Pancreas (tissue), 10 donors: ENCODE measurements around the gene AOPEP. TPM values are rescaled to one million over a fixed set of nuclear protein-coding genes. Genes with fewer than 3 reads are reported as not detected.

Experiments used
- ATAC-seq, 4 donors: fragments of 200-7000 bp; cut with Tn5 transposase; one replicate each; pipeline versions ENCODE4 v1.8.0 to v1.9.1; 2020; ENCODE audit warnings: mild to moderate bottlenecking in 4 of 4, moderate library complexity in 4 of 4
- DNase-seq, 6 donors: peaks; one replicate each; pipeline ENCODE4 v3.0.0-alpha.2; 2020
- FAIRE-seq: peaks from 2 replicates; lab custom pipeline; 2012; peaks lifted over from hg19 to GRCh38; lab: Jason Lieb, UNC
- H3K27ac ChIP-seq, 4 donors: fragments of 200-600 bp; sonication (generic); 1 replicate in 3 of 4; 2 replicates in 1 of 4; pipeline versions ENCODE4 v1.5.0 to v1.8.0; 2020
- H3K27me3 ChIP-seq, 4 donors: fragments of 200-600 bp; one replicate each; pipeline ENCODE4 v1.8.0; 2021
- H3K36me3 ChIP-seq, 3 donors: fragments of 200-600 bp; sonication (generic) in 1 of 3; one replicate each; pipeline versions ENCODE4 v1.5.0 to v1.8.0; 2020 to 2021
- H3K4me1 ChIP-seq, 3 donors: fragments of 200-600 bp; one replicate each; pipeline ENCODE4 v1.8.0; 2021
- H3K4me3 ChIP-seq, 4 donors: fragments of 200-600 bp; sonication (generic) in 2 of 4; one replicate each; pipeline versions ENCODE4 v1.5.0 to v1.8.0; 2020 to 2021
- H3K9me3 ChIP-seq, 4 donors: fragments of 200-600 bp; one replicate each; pipeline ENCODE4 v1.8.0; 2021
- CTCF ChIP-seq, 4 donors: fragments of 200-600 bp; sonication (generic) in 3 of 4; IDR thresholded peaks; one replicate each; pipeline versions ENCODE4 v1.5.0 to v1.8.0; 2021; ENCODE audit warnings: antibody characterized with exemption in 4 of 4
- WGBS, 2 donors: extraction: QIAGEN DNeasy Blood & Tissue Kit; methylation state at CpG; one replicate each; pipeline ENCODE4 v1.1.7; 2013; 5-methylcytosine and 5-hydroxymethylcytosine counted together
- intact Hi-C, 3 donors: fragments of 100-400 bp; cut with DNase I; formaldehyde crosslinking; loops; one replicate each; pipeline versions ENCODE4 v1.11.1 to v1.14.2; 2022
- polyA plus RNA-seq, 2 donors: library from polyadenylated mRNA; stranded (reverse); fragments of 200-250 nt; gene quantifications; one replicate each; pipeline ENCODE4 v1.2.3, GENCODE V29; 2013
- total RNA-seq, 6 donors: library from RNA; stranded (reverse); fragmentation: NEBNext Ultra II Directional in 4 of 6; extraction: Animal tissue kit (Norgen Biotek cat#: 25700) in 4 of 6; gene quantifications; one replicate each; pipeline versions ENCODE4 v1.2.1 to v1.2.4, GENCODE V29; 2021 to 2023
- donor health status: healthy with polysubstance abuse.
- donor health status: DM: no; HTN: no; CAD: no; lungs with moderate emphysema.
- donor health status: DM: no; HTN: no; CAD: no.
- donor health status: control.
- donor health status: control.
- donor health status: Bipolar disorder and iron deficiency.
- donor health status: DM: yes; HTN: yes; CAD: no.
- donor health status: DM: no; HTN: no; CAD: no.
- donor health status: DM: no; HTN: no; CAD: no.
- donor health status: DM: yes; HTN: yes; CAD: no.

Gene AOPEP
- total and polyA plus RNA-seq, 8 donors, result 50.5 to 140 (median 76.7) TPM

- ATAC-seq (no peak), FAIRE-seq (no peak), DNase-seq (no peak)
- WGBS, 2 donors, result 46 to 47% methylated on average over 4 of the region's 4 CpGs
- Histone ChIP-seq H3K27me3 (no peaks in the 10 kb centered on the region), H3K4me3 (no peak overlapping the region), H3K36me3 (no peaks in the 10 kb centered on the region), H3K27ac (peak overlapping the region; percentile 63 to 95 (median 84)), H3K9me3 (no peaks in the 10 kb centered on the region), H3K4me1 (peaks cover 77 to 92% (median 78%) of the 10 kb centered on the region in 3 donors)
- intact Hi-C loops, result no loop called here
- TF ChIP-seq CTCF (IDR thresholded peaks at IDR 0.05), result no peak
These were observed 303.8 kb downstream of the AOPEP start for GRCh38 chr9:95030344-95030743.

- peak overlapping the region in 1 of 4 donors; percentile 1 for H3K4me3 ChIP-seq
- H3K9me3 ChIP-seq, result no peaks in the 10 kb centered on the region
- no peaks in the 10 kb centered on the region for H3K27me3 ChIP-seq
- DNase-seq (no peak), FAIRE-seq (no peak), ATAC-seq (no peak)
- no peaks in the 10 kb centered on the region for H3K36me3 ChIP-seq
- TF ChIP-seq CTCF (IDR thresholded peaks at IDR 0.05), result no peak
- 32 to 41% methylated on average over 10 of the region's 10 CpGs for WGBS, 2 donors
- peak overlapping the region; percentile 80 to 95 (median 86) for H3K27ac ChIP-seq
- H3K4me1 ChIP-seq, result peaks cover 77 to 85% (median 78%) of the 10 kb centered on the region in 3 donors
- intact Hi-C loops, result no loop called here
These were observed 304.6 kb downstream of the AOPEP start for GRCh38 chr9:95030920-95031642.

GRCh38 chr9:95031711-95032461 lies 305.4 kb downstream of the AOPEP start:
- ATAC-seq (peak; percentile 79 to 87 (median 84)), FAIRE-seq (no peak), DNase-seq (peak; percentile 76 to 95 (median 92))
- intact Hi-C loops, result no loop called here
- WGBS, 2 donors, result 28 to 29% methylated on average over 5 of the region's 5 CpGs
- Histone ChIP-seq H3K27me3 (no peaks in the 10 kb centered on the region), H3K36me3 (no peaks in the 10 kb centered on the region), H3K9me3 (no peaks in the 10 kb centered on the region), H3K4me3 (peak overlapping the region in 2 of 4 donors; percentile 1 to 11), H3K27ac (peak overlapping the region; percentile 80 to 95 (median 86)), H3K4me1 (peaks cover 71 to 85% (median 72%) of the 10 kb centered on the region in 3 donors)
- TF ChIP-seq CTCF (IDR thresholded peaks at IDR 0.05), result no peak

- DNase-seq, result peak in 3 of 6 donors; percentile 47 to 70 (median 68)
- FAIRE-seq, result no peak
- Histone ChIP-seq H3K36me3 (no peaks in the 10 kb centered on the region), H3K4me3 (peak overlapping the region in 2 of 4 donors; percentile 11), H3K4me1 (peaks cover 67 to 84% (median 74%) of the 10 kb centered on the region in 3 donors), H3K27me3 (no peaks in the 10 kb centered on the region), H3K27ac (peak overlapping the region; percentile 80 to 95 (median 86)), H3K9me3 (no peaks in the 10 kb centered on the region)
- no peak for TF ChIP-seq CTCF (IDR thresholded peaks at IDR 0.05)
- ATAC-seq, result peak; percentile 51 to 62 (median 60)
- intact Hi-C loops, result no loop called here
- WGBS, 2 donors, result 15 to 27% methylated on average over 9 of the region's 9 CpGs
These were observed 306.3 kb downstream of the AOPEP start for GRCh38 chr9:95032580-95033341.
